Stimulated activated CD4-positive, alpha-beta T cell treated with anti-CD3 and anti-CD28 coated beads, TNF-alpha, amount 100 ng/mL, for 4 hours (primary cell): Measurements from ENCODE around the gene BEX3.
"Not testable (repeated sequence)": the region's sequence is repeated elsewhere in the genome, so short reads cannot be mapped to it uniquely, and the experiment has no call there.

ENCODE experiments used
- DNase-seq, 3 experiments: peaks; one replicate each; pipeline ENCODE4 v3.0.0-alpha.2; 2020; ENCODE audit warnings: low read depth in 3 of 3

BEX3 gene

DNA sequence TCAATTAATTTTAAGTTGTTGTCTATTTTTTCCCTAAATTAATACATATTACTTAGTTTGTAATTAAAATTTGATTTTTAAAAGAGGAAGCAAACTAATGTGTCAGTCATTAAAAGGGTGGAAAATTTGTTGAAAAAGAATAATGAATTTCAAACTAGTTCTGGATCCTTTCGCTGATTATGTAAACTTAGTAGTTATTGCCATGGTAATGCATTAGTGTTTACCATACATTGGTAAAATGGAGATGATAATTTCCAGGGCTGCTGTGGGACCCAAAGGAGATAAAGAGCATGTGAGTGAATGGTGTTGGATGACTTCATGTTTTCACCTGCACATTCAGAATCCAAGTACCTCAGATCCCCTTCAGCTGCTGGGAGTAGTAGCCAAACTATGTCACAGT, 6.5 kb downstream of the BEX3 start:
- DNase-seq, result no peak

DNA sequence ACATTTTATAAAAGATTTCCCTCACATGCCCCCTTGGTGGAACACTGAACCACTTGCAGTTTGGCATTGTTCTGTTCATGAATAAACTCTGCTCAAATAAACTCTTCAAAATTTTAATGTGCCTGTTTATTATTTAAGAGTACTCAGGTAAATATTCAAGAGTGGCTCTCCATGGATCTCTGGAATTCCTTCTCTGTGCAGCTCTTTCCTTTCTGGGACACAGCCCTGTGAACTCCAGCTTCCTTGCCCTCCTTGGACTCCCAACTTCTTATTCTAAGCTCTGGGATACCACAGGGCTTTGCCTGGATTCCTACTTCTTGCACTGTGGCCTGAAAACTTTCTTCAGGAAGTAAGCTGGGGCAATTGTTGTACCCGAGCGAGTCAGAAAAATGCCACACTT, 8.3 kb downstream of the BEX3 start:
- no peak for DNase-seq

DNA sequence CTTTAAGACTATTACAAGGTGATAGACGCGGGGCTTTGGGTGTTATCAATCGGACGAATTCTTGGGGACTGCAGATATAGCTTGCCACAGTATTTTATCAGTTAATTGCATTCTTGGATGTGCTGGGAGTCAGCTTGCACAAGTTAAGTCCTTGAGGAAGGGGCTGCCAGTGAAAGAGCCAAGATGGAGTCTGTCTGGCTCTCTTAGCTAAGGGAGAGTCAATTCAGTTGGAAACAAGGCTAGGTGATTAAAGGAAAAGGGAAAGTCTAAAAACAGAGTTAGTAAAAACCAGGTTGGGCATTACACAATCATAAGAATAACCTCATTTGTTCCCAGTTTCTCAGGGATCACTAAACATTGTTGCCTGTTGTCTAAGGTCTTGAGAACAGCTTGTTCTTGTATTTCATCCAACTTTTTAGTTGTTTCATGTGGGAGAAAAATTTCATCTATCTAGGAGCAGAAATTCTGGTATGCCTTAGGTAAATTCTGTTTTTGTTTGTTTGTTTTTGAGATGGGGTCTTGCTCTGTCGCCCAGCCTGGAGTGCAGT, 9.0 kb downstream of the BEX3 start:
- not testable (repeated sequence) for DNase-seq

- no peak for DNase-seq
Observed at GRCh38 chrX:103386332-103386731, 10.0 kb downstream of the BEX3 start.

GRCh38 chrX:103393487-103393886, 17.1 kb downstream of the BEX3 start:
- DNase-seq, result no peak

DNA sequence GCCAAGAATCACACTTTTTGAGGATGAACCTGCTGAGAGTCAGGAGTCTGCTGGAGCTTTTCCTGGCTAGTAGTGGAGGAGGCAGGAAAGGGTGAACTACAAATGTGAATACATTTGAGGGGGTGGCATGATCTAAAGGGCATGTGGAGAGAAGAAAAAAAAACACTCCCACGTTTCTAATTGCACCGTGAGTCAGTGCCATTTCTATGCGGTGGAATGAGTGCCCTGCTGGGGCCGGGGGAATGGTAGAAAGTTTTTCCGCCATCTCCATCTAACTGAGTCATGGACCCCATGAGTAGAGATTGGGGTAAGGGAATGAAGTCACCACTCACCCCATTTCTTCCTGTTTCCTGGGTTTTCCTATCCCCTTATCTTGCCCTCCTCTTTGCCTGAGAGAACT, 19.8 kb downstream of the BEX3 start:
- DNase-seq, result no peak

GRCh38 chrX:103396660-103397059, 20.3 kb downstream of the BEX3 start:
- DNase-seq, result no peak

- DNase-seq, result no peak
Observed at GRCh38 chrX:103397707-103398106, 21.4 kb downstream of the BEX3 start.

GRCh38 chrX:103398421-103398864, 22.1 kb downstream of the BEX3 start:
- DNase-seq, result no peak

- DNase-seq, result no peak
Observed at GRCh38 chrX:103399744-103400143, 23.4 kb downstream of the BEX3 start.

DNA sequence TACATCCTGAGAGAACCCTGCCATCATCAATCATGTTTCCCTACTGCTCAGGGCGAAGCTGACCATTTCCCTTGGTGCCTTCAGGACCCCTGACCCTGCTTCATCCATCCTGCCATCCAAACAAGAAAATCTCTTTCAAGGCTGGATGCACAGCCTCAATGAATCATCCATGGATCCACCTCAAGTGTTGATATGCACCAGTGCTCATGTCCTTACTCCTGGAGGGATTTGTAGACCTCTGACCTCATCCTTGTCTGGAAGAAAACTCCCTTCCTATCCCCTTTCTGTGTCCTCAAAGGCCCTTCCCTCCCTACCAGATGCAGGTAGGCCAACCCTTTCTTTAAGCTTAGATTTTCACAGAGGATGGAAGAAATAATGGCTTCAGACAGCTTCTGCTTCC, 24.6 kb downstream of the BEX3 start:
- no peak for DNase-seq

- DNase-seq, result peak in 1 of 3 experiments; percentile 7
Observed at GRCh38 chrX:103404231-103405008, 28.1 kb downstream of the BEX3 start.

DNA sequence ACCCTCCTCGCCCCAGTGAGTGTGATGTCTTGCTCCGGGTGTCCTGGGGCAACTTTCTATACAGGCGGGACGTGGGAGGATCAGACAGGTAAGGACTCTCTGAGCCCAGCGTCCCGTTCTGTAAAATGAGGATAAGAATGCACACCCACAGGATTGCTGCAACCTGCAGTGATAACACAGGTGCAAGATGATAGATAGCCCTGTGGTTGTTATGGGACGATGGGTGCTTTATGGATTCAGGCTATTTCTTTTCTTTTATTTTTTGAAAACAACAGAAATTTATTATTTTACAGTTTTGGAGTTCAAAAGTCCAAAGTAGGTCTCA, 28.6 kb downstream of the BEX3 start:
- no peak for DNase-seq

- DNase-seq, result no peak
Observed at GRCh38 chrX:103406256-103406655, 29.9 kb downstream of the BEX3 start.

DNA sequence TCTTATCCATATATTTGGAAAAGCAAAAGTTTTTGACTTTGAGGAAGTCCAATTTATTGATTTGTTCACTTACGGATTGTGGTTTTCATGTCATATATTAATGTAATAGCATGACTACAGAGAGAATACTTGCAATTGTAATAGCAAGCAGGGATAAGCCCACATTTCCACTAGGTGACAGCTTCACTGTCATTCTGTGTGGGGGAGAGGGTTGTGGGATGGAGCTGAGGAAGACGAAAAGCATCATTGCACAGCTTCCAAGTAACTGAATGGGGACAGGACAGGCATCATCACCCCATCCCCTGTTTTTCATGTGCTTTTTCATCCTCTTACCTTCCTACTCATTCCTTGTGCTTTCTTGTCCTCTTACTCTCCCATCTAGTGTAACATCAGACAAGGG, 31.4 kb downstream of the BEX3 start:
- DNase-seq, result no peak

- DNase-seq, result not testable (repeated sequence)
Observed at GRCh38 chrX:103411721-103412120, 35.4 kb downstream of the BEX3 start.

DNA sequence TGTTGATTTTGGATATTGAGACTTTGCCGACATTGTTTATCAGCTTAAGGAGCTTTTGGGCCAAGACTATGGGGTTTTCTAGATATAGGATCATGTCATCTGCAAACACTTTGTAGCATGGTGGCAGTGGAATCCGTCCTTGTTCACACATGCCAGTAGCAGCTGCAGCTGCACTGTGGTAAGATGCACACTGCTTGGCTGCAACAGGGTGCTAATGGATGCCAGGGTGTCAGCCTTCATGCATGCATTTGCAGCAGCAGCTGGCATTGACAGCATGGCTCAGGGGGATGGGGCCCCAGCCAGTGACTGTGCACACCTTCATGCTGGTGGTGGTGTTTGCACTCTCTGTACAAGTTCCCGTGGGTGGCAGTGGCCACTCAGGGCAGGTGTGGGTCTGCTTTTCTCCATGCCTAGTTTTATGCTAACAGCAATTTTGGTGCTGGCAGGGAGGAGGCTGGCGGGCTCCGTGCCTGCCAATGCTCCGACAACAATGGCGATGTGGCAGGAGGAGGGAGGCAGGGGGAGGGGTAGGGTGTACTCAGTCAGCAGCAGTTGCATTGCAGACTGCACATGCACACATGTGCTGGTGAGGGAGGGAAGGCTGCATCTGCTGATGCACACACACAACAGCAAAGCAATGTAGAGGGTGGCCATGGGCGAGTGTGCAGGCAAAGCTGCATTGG, 37.5 kb downstream of the BEX3 start:
- DNase-seq, result no peak

GRCh38 chrX:103414561-103414960, 38.2 kb downstream of the BEX3 start:
- no peak for DNase-seq

DNA sequence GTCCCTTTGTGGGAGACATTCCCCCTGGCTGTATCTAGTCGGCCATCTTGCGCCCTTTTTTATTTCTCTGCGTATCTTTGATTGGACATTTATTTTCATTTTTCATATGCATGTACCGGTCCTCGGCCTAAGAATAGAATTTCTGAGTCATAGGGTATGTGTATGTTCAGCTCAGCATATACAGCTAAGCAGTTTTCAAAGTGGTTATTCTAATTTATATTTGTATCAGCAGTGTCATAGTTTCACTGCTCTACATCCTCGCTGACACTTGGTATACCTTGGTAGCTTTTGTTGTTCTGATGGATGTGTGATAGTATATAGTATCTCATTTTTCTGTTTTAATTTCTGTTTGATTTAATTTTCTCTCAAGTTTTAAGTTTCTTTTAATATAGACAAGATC, 38.7 kb downstream of the BEX3 start:
- no peak for DNase-seq

- no peak for DNase-seq
Observed at GRCh38 chrX:103415528-103415927, 39.2 kb downstream of the BEX3 start.

DNA sequence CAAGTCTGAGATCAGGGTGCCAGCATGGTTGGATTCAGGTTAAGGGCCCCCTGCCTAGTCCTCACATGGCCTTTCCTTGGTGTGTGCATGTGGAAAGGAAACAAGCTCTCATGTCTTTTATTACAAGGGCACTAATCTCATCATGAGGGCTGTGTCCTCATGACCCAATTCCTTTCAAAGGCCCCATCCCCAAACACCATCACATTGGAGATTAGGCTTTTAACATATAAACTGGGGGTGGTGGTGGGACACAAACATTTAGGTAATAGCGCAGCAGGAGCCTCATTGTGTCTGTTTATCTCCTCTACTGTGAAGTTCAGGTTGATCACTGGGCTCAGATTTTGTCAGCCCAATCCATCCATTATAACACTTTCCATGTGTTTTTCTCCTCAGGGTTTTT, 41.0 kb downstream of the BEX3 start:
- no peak for DNase-seq

DNA sequence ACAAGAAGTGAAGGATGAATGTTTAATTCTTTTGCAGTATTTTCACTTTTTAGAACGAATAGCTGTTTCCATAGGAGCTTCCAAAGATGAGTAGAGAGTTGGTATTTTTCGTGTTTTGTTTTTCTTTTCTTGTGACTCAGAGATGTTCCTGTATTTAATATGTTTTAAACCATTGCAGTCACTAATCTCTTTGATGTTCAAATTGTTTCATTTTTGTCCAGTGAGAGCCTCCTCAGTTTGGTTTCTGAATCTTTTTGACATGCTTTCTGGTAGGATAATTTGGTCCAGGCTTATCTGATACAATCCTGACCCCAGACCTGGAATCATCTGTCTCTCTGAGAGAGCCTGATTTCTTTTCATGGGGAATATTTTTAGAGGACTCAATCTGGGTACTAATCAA, 41.6 kb downstream of the BEX3 start:
- DNase-seq, result no peak

DNA sequence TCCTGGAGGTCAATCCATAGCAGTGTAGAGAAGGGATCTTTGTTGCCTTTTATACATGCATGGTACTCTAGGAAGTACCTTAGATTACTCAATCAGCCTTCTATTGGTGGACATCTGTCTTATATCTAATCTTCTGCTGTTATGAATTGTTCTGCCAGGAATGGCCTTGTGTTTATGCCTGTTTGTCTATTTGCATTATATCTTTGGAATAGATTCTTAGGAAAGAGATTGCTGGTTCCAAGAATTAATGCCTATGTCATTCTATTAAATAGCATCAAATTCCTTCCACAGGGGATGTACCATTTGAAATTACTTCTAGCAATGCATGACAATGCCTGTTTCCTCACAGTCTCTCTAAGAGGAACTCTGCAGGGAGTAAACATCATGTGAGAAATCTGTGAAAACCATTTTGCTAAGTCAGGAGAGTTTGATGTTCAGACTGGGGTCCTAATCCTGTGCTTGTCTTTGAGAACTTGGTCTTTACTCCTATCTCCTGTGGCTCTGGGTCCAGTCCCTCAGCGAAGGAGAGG, 42.5 kb downstream of the BEX3 start:
- DNase-seq, result no peak
